Lung (tissue), 12 donors: ENCODE data around the gene ABR. TPM values are rescaled to one million over a fixed set of nuclear protein-coding genes. Genes with fewer than 3 reads are reported as not detected.

ENCODE experiments used
- ATAC-seq: fragments of 200-7000 bp; cut with Tn5 transposase; one replicate; pipeline ENCODE4 v1.9.1; 2020; ENCODE audit warnings: moderate number of reproducible peaks; ENCODE audit not compliant: insufficient read depth, low FRiP score
- DNase-seq, 3 donors: peaks; one replicate each; pipeline ENCODE4 v3.0.0-alpha.2; 2013 to 2017
- H3K27ac ChIP-seq, 2 donors: one replicate each; pipeline ENCODE4 v1.5.1; 2013; ENCODE audit warnings: mild to moderate bottlenecking in 2 of 2, moderate library complexity in 2 of 2, control low read depth in 1 of 2, inconsistent platforms in 1 of 2, low read depth in 1 of 2, low read length in 1 of 2
- H3K27me3 ChIP-seq, 3 donors: one replicate each; pipeline ENCODE4 v1.5.1; 2013; ENCODE audit warnings: low read length in 2 of 3; ENCODE audit not compliant: control insufficient read depth in 3 of 3, insufficient read depth in 3 of 3
- H3K36me3 ChIP-seq, 4 donors: one replicate each; pipeline ENCODE4 v1.5.1; 2013; ENCODE audit warnings: low read length in 4 of 4, mild to moderate bottlenecking in 1 of 4, moderate library complexity in 1 of 4; ENCODE audit not compliant: control insufficient read depth in 4 of 4, insufficient read depth in 4 of 4
- H3K4me1 ChIP-seq, 5 donors: one replicate each; pipeline ENCODE4 v1.5.1; 2013; ENCODE audit warnings: low read length in 5 of 5, mild to moderate bottlenecking in 2 of 5, moderate library complexity in 1 of 5; ENCODE audit not compliant: control insufficient read depth in 5 of 5, insufficient read depth in 5 of 5
- H3K4me3 ChIP-seq: one replicate; pipeline ENCODE4 v1.5.1; 2013; ENCODE audit warnings: mild to moderate bottlenecking, control low read depth, moderate library complexity
- H3K9ac ChIP-seq, 2 donors: one replicate each; pipeline ENCODE4 v1.5.1; 2013; ENCODE audit warnings: low read length in 2 of 2, control low read depth in 1 of 2; ENCODE audit not compliant: insufficient read depth in 1 of 2
- H3K9me3 ChIP-seq, 4 donors: one replicate each; pipeline ENCODE4 v1.5.1; 2013; ENCODE audit warnings: low read length in 3 of 4, mild to moderate bottlenecking in 1 of 4, moderate library complexity in 1 of 4; ENCODE audit not compliant: control insufficient read depth in 4 of 4, insufficient read depth in 3 of 4
- CTCF ChIP-seq: IDR thresholded peaks from 2 replicates; pipeline ENCODE4 v1.5.1; 2012; ENCODE audit warnings: mild to moderate bottlenecking; ENCODE audit errors: control extremely low read depth, extremely low read depth
- WGBS, 2 donors: extraction: QIAGEN DNeasy Blood & Tissue Kit; methylation state at CpG; one replicate each; pipeline ENCODE4 v1.1.7; 2013; 5-methylcytosine and 5-hydroxymethylcytosine counted together
- polyA plus RNA-seq, 2 donors: library from polyadenylated mRNA; stranded (reverse); fragments of 200-250 nt; gene quantifications; one replicate each; pipeline ENCODE4 v1.2.1, GENCODE V29; 2013
- total RNA-seq, 2 donors: library from RNA; depleted of rRNA in 1 of 2; stranded (reverse); fragments of >200 nt in 1 of 2; gene quantifications; one replicate each; pipeline ENCODE4 v1.2.1, GENCODE V29; 2014 to 2021
- donor health status: control.
- donor health status: control.
- donor health status: Bipolar disorder and iron deficiency.
- donor health status: healthy.
- donor health status: DM: yes; HTN: yes; CAD: no.

Gene ABR
- total and polyA plus RNA-seq, 4 donors = 54.8 to 187 (median 70.2) TPM

- no peaks in the 10 kb centered on the region for H3K27me3 ChIP-seq
- peak overlapping the region; percentile 27 to 41 for H3K27ac ChIP-seq
- WGBS, 2 donors = 2 to 3% methylated on average over 55 to 72 of the region's 72 CpGs
- peak overlapping the region; percentile 82 for H3K4me3 ChIP-seq
- TF ChIP-seq CTCF = no peak
- peaks cover 2 to 25% (median 9%) of the 10 kb centered on the region in 5 donors for H3K4me1 ChIP-seq
- H3K36me3 ChIP-seq = no peaks in the 10 kb centered on the region
- ATAC-seq (no peak), DNase-seq (peak in 2 of 3 donors; percentile 74 to 79)
- H3K9me3 ChIP-seq = no peaks in the 10 kb centered on the region
- peak overlapping the region; percentile 26 to 82 for H3K9ac ChIP-seq
Observed at GRCh38 chr17:978103-979093, 201.4 kb downstream of the ABR start.

- WGBS, 2 donors = 84 to 89% methylated on average over 6 of the region's 6 CpGs
- peak overlapping the region in 1 of 2 donors; percentile 82 for H3K9ac ChIP-seq
- no peak overlapping the region for H3K27ac ChIP-seq
Observed at GRCh38 chr17:977166-977565, 202.6 kb downstream of the ABR start.

GRCh38 chr17:976312-976711 is 203.5 kb downstream of the ABR start:
- 86 to 90% methylated on average over 6 of the region's 6 CpGs for WGBS, 2 donors
- no peaks in the 10 kb centered on the region for H3K9me3 ChIP-seq
- no peak for ATAC-seq
- no peak overlapping the region for H3K9ac ChIP-seq
- H3K4me3 ChIP-seq = no peak overlapping the region
- TF ChIP-seq CTCF = no peak
- no peak for DNase-seq
- H3K27ac ChIP-seq = no peak overlapping the region
- H3K27me3 ChIP-seq = no peaks in the 10 kb centered on the region
- H3K4me1 ChIP-seq = peaks cover 2 to 25% (median 9%) of the 10 kb centered on the region in 5 donors
- no peaks in the 10 kb centered on the region for H3K36me3 ChIP-seq

More at GRCh38 chr17:977166-977565, 202.6 kb downstream of the ABR start:
- ATAC-seq (no peak), DNase-seq (peak in 1 of 3 donors; percentile 13)
- Histone ChIP-seq H3K4me1 (peaks cover 2 to 25% (median 9%) of the 10 kb centered on the region in 5 donors), H3K27me3 (no peaks in the 10 kb centered on the region), H3K36me3 (no peaks in the 10 kb centered on the region), H3K4me3 (no peak overlapping the region), H3K9me3 (no peaks in the 10 kb centered on the region)
- no peak for TF ChIP-seq CTCF
